Right atrium auricular region (tissue), 2 donors: ENCODE data around the gene RCAN1. TPM values are rescaled to one million over a fixed set of nuclear protein-coding genes. Genes with fewer than 3 reads are reported as not detected.

ENCODE experiments used
- DNase-seq: peaks from one replicate; pipeline ENCODE4 v3.0.0-alpha.2; 2019; ENCODE audit warnings: low spot score
- H3K27ac ChIP-seq, 2 donors: fragments of 200-600 bp; sonication (generic); 1 replicate in 1 of 2; 2 replicates in 1 of 2; pipeline ENCODE4 v1.5.1; 2016 to 2019
- H3K27me3 ChIP-seq, 2 donors: fragments of 200-600 bp; sonication (generic); one replicate each; pipeline versions ENCODE4 v1.5.1 to v1.6.0; 2017 to 2019
- H3K36me3 ChIP-seq: fragments of 200-600 bp; sonication (generic); one replicate; pipeline ENCODE4 v1.5.1; 2016
- H3K4me1 ChIP-seq, 2 donors: fragments of 200-600 bp; sonication (generic); one replicate each; pipeline versions ENCODE4 v1.5.1 to v1.6.0; 2017 to 2019
- H3K4me3 ChIP-seq, 2 donors: fragments of 200-600 bp; sonication (generic); 1 replicate in 1 of 2; 2 replicates in 1 of 2; pipeline ENCODE4 v1.5.1; 2017 to 2019; ENCODE audit warnings: mild to moderate bottlenecking in 1 of 2, moderate library complexity in 1 of 2
- H3K9me3 ChIP-seq, 2 donors: fragments of 200-600 bp; sonication (generic); one replicate each; pipeline ENCODE4 v1.5.1; 2019
- total RNA-seq, 2 donors: library from RNA; depleted of rRNA; stranded (reverse); fragments of >200 nt; gene quantifications; one replicate each; pipeline ENCODE4 v1.1.0, GENCODE V29; 2016
- TF ChIP-seq, protein P1 (sequence below), 2 donors: fragments of 200-600 bp; sonication (generic); IDR thresholded peaks; one replicate each; pipeline ENCODE4 v1.5.1; 2019; ENCODE audit warnings: antibody characterized with exemption in 2 of 2

RCAN1 gene
- total RNA-seq, 2 donors from 2014 or later: 26.1 to 38.0 TPM

DNA sequence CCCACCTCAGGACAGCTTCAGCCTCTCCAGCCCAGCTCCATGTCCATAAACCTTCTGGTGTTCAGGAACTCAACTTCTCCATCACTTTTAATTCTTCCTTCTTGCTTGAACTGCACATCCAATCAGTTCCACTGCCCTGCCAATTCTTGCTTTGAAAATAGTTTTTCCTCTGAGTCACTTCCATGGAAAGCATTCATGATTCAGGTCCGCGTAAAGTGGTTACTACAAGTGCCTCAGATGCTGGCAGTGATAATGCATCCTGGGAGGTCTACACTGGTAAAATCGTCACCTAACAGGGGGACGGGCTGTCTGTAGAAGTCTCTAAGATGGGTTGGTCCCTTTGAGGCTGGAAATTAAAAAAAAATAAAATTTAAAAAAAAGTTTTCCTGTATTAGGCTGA lies 25.9 kb upstream of the RCAN1 start:
- no peak overlapping the region for H3K27ac ChIP-seq
- TF ChIP-seq, protein P1, sequence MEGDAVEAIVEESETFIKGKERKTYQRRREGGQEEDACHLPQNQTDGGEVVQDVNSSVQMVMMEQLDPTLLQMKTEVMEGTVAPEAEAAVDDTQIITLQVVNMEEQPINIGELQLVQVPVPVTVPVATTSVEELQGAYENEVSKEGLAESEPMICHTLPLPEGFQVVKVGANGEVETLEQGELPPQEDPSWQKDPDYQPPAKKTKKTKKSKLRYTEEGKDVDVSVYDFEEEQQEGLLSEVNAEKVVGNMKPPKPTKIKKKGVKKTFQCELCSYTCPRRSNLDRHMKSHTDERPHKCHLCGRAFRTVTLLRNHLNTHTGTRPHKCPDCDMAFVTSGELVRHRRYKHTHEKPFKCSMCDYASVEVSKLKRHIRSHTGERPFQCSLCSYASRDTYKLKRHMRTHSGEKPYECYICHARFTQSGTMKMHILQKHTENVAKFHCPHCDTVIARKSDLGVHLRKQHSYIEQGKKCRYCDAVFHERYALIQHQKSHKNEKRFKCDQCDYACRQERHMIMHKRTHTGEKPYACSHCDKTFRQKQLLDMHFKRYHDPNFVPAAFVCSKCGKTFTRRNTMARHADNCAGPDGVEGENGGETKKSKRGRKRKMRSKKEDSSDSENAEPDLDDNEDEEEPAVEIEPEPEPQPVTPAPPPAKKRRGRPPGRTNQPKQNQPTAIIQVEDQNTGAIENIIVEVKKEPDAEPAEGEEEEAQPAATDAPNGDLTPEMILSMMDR (IDR thresholded peaks at IDR 0.05): no peak

GRCh38 chr21:34639882-34640788 lies 25.2 kb upstream of the RCAN1 start:
- Histone ChIP-seq H3K27ac (no peak overlapping the region), H3K4me1 (peaks cover 0 to 7% of the 10 kb centered on the region in 2 donors), H3K4me3 (no peak overlapping the region), H3K36me3 (no peaks in the 10 kb centered on the region), H3K27me3 (no peaks in the 10 kb centered on the region), H3K9me3 (no peaks in the 10 kb centered on the region)
- peak; percentile 43 for DNase-seq
- TF ChIP-seq, protein P1 (IDR thresholded peaks at IDR 0.05): no peak

More for the DNA sequence above, 25.9 kb upstream of the RCAN1 start:
- H3K9me3 ChIP-seq: no peaks in the 10 kb centered on the region
- H3K27me3 ChIP-seq: no peaks in the 10 kb centered on the region
- peaks cover 0 to 7% of the 10 kb centered on the region in 2 donors for H3K4me1 ChIP-seq
- DNase-seq: peak; percentile 23
- no peak overlapping the region for H3K4me3 ChIP-seq
- no peaks in the 10 kb centered on the region for H3K36me3 ChIP-seq

DNA sequence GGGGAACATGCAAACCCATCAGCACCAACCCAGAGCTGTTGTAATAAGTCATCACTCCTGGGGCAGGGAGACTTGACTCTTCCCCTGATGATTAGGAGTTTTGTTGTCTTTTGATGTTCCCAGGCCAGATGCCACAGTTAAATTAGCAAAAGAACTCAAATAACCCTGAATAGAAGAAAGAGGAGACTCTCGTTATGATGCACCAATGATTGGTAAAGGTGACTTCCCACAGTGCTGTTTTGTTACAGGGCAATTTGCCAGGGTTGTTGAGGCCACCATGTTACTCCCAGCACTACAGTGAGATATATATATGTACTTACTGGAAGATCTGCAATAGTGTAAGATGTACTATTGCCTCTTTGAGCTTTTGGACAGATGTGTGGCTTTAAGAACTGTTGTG lies 24.3 kb upstream of the RCAN1 start:
- TF ChIP-seq, protein P1 (IDR thresholded peaks at IDR 0.05): no peak
- no peaks in the 10 kb centered on the region for H3K27me3 ChIP-seq
- H3K4me3 ChIP-seq: no peak overlapping the region
- H3K9me3 ChIP-seq: no peaks in the 10 kb centered on the region
- no peaks in the 10 kb centered on the region for H3K36me3 ChIP-seq
- no peak for DNase-seq
- H3K27ac ChIP-seq: no peak overlapping the region
- H3K4me1 ChIP-seq: no peaks in the 10 kb centered on the region

DNA sequence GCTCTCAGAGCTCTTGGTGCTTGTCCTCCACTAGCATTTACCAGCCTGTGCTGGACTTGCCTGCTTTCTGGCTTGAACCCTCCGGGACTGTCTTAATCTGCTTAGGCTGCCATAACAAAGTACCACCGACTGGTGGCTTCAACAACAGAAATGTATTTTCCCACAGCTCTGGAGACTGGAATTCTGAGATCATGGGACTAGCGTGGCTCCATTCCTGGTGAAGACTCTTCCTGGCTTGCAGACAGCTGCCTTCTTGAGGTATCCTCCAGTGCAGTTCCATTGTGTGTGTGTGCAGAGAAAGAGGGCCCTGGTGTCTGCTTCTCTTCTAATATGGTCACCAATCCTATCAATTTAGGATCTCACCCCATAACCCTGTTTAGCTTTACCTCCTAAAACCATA lies 22.0 kb upstream of the RCAN1 start:
- Histone ChIP-seq H3K27ac (no peak overlapping the region), H3K4me1 (no peaks in the 10 kb centered on the region), H3K9me3 (no peaks in the 10 kb centered on the region), H3K4me3 (no peak overlapping the region), H3K36me3 (no peaks in the 10 kb centered on the region), H3K27me3 (no peaks in the 10 kb centered on the region)
- TF ChIP-seq, protein P1 (IDR thresholded peaks at IDR 0.05): no peak
- peak; percentile 21 for DNase-seq

- TF ChIP-seq, protein P1 (IDR thresholded peaks at IDR 0.05): no peak
- H3K4me3 ChIP-seq: no peak overlapping the region
- H3K9me3 ChIP-seq: no peaks in the 10 kb centered on the region
- H3K4me1 ChIP-seq: no peaks in the 10 kb centered on the region
- no peak overlapping the region for H3K27ac ChIP-seq
- H3K27me3 ChIP-seq: no peaks in the 10 kb centered on the region
- H3K36me3 ChIP-seq: no peaks in the 10 kb centered on the region
- peak; percentile 23 for DNase-seq
These were observed 20.4 kb upstream of the RCAN1 start for GRCh38 chr21:34635307-34635706.
